Stimulated activated naive CD8-positive, alpha-beta T cell treated with anti-CD3 and anti-CD28 coated beads, Interleukin-15, Interleukin-2, amounts not matched to agents 100 U/mL and 50 U/mL, for 24 hours (primary cell): ENCODE data around the gene KLHDC10.
"Not testable (repeated sequence)": the region's sequence is repeated elsewhere in the genome, so short reads cannot be mapped to it uniquely, and the experiment has no call there.

ENCODE experiments used
- ATAC-seq: fragments of 150-1000 bp; cut with Tn5 transposase; one replicate; pipeline ENCODE4 v1.10.0; 2021
- DNase-seq: peaks from one replicate; pipeline ENCODE4 v3.0.0; 2021

KLHDC10 gene

GRCh38 chr7:130141884-130142653, 71.7 kb downstream of the KLHDC10 start:
- no peak for ATAC-seq

GRCh38 chr7:130142654-130143333, 72.5 kb downstream of the KLHDC10 start:
- no peak for ATAC-seq
- DNase-seq: no peak

More at GRCh38 chr7:130141884-130142653, 71.7 kb downstream of the KLHDC10 start:
- no peak for DNase-seq

- DNase-seq (no peak), ATAC-seq (no peak)
Measured at GRCh38 chr7:130143334-130143732, 73.0 kb downstream of the KLHDC10 start.

- no peak for DNase-seq
- ATAC-seq: no peak
Measured at GRCh38 chr7:130143986-130144311, 73.6 kb downstream of the KLHDC10 start.

- no peak for DNase-seq
- no peak for ATAC-seq
Measured at GRCh38 chr7:130144312-130145171, 74.2 kb downstream of the KLHDC10 start.

- DNase-seq: no peak
- peak; percentile 19 for ATAC-seq
Measured at GRCh38 chr7:130145424-130146100, 75.2 kb downstream of the KLHDC10 start.

- ATAC-seq, DNase-seq: not testable (repeated sequence)
Measured at GRCh38 chr7:130146142-130146541, 75.8 kb downstream of the KLHDC10 start.

GRCh38 chr7:130146693-130147405, 76.5 kb downstream of the KLHDC10 start:
- DNase-seq: no peak

GRCh38 chr7:130147710-130148325, 77.5 kb downstream of the KLHDC10 start:
- ATAC-seq: no peak

More at GRCh38 chr7:130146693-130147405, 76.5 kb downstream of the KLHDC10 start:
- ATAC-seq: no peak

GRCh38 chr7:130148561-130148960, 78.2 kb downstream of the KLHDC10 start:
- no peak for ATAC-seq
- no peak for DNase-seq

More at GRCh38 chr7:130147710-130148325, 77.5 kb downstream of the KLHDC10 start:
- no peak for DNase-seq

- no peak for DNase-seq
- no peak for ATAC-seq
Measured at GRCh38 chr7:130149281-130150139, 79.2 kb downstream of the KLHDC10 start.

- ATAC-seq: no peak
- DNase-seq: no peak
Measured at GRCh38 chr7:130150587-130150986, 80.3 kb downstream of the KLHDC10 start.

GRCh38 chr7:130151591-130152492, 81.5 kb downstream of the KLHDC10 start:
- ATAC-seq (no peak), DNase-seq (peak; percentile 30)

GRCh38 chr7:130152493-130153210, 82.3 kb downstream of the KLHDC10 start:
- DNase-seq (no peak), ATAC-seq (no peak)

GRCh38 chr7:130153211-130153908, 83.0 kb downstream of the KLHDC10 start:
- ATAC-seq: no peak
- no peak for DNase-seq

- no peak for DNase-seq
- ATAC-seq: no peak
Measured at GRCh38 chr7:130154131-130154500, 83.8 kb downstream of the KLHDC10 start.

- DNase-seq (no peak), ATAC-seq (no peak)
Measured at GRCh38 chr7:130154501-130155317, 84.4 kb downstream of the KLHDC10 start.
